SU-DHL-6 (cell line): Measurements from ENCODE around the gene SEL1L2.

Experiments
- CTCF ChIP-seq: fragments of 200-600 bp; sonication (generic); IDR thresholded peaks from one replicate; pipeline ENCODE4 v1.5.1; 2017; ENCODE audit warnings: antibody characterized with exemption, mild to moderate bottlenecking, low read length, moderate library complexity; ENCODE audit not compliant: insufficient read depth, poor library complexity, severe bottlenecking
- EZH2phosphoT487 ChIP-seq: fragments of 200-600 bp; sonication (generic), shearing (Covaris generic); conservative IDR thresholded peaks from 2 replicates; pipeline ENCODE4 v1.6.1; 2018; ENCODE audit warnings: mild to moderate bottlenecking, antibody characterized with exemption, low read length, moderate library complexity, mixed read lengths

- TF ChIP-seq CTCF (no peak), EZH2phosphoT487 (no peak)
These were observed 30.3 kb downstream of the SEL1L2 start for GRCh38 chr20:13960119-13960518.
